Measurements from ENCODE around the gene CCDC185. TPM values are rescaled to one million over a fixed set of nuclear protein-coding genes. Genes with fewer than 3 reads are reported as not detected.

Gene CCDC185
- total RNA-seq, 1 experiment from 2014 or later: not detected

DNA sequence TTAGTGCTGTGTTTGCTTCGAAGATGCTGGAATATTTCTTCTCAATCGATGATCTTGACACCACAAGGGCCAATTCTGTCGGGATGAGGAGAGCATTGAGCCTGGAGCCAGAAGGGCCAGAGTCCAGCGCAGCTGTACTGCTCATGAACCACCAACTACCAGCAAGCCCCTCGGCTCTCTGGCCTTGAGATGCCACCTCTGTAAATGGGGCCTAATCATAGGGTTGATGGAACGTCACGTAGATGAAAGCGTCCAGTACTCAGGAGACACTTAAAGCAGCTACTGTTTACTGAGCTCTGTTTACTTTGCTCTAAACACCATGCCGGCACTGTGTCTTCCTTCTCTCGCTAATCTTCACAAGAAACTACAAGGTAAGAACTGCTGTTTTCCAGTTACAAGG is 26.3 kb downstream of the CCDC185 start:
- in situ Hi-C loops (cut with HindIII; ENCODE audit: low pct_unique_long_range_greater_than_20kb, low sequenced_read_pairs): no loop called here
- DNase-seq (ENCODE audit: low read depth, low spot score): no peak

DNA sequence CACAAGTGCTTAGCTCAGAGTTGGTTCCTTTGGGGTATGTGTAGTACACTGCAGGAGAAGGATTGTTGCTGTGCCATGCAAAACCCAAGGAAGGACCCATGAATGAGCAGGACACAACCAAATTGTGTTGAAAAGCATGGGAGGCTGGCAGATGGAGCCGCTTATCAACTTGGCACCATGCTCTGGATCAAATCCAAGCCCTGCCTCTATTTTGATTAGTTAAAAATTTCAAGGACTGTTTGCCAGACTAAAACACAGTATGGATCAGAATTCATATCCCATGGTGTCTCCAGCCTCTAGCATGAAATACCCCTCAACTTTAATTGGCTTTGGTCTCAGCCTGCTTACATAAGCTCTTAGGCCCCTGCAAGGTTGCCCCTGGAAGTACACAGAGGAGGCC is 27.8 kb downstream of the CCDC185 start:
- in situ Hi-C loops (cut with HindIII; ENCODE audit: low pct_unique_long_range_greater_than_20kb, low sequenced_read_pairs): no loop called here
- DNase-seq (ENCODE audit: low read depth, low spot score): no peak

DNA sequence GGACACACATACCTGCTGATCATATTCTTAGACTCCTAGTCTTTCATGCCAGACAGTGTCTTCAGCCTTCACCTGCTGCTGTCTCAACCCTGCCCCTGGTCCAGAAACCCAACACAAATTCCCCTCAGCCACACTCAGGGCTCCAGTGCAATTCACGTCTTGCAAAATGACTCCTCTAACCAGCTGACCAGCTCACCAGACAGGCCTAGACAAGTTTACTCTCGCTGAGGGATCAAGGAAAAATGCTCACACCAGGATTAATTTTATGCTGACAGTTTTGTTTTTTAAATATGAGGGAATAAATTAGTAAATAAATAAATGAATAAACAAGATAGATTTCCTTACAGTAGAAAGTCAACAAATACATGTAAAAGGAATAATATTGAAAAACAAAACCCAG is 28.5 kb downstream of the CCDC185 start:
- in situ Hi-C loops (cut with HindIII; ENCODE audit: low pct_unique_long_range_greater_than_20kb, low sequenced_read_pairs): no loop called here
- DNase-seq (ENCODE audit: low read depth, low spot score): no peak

DNA sequence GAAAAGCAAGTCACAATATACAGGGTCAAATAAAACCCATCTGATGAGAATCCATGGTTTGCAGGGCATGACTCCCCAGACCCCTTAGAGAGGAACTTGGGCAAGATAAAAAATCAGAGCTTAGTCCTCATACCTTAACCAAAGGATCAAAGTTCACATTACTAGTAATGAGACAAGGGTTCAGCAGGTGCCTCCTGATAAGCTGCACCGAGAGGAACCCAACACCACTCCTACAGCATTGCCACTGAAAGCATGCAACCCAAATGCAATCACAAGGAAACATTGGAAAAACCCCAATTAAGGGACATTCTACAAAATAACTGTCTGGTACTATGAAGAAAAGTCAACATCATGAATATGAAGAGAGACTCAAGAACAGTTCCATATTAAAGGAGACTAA is 29.7 kb downstream of the CCDC185 start:
- no peak for DNase-seq (ENCODE audit: low read depth, low spot score)
- in situ Hi-C loops (cut with HindIII; ENCODE audit: low pct_unique_long_range_greater_than_20kb, low sequenced_read_pairs): no loop called here

DNA sequence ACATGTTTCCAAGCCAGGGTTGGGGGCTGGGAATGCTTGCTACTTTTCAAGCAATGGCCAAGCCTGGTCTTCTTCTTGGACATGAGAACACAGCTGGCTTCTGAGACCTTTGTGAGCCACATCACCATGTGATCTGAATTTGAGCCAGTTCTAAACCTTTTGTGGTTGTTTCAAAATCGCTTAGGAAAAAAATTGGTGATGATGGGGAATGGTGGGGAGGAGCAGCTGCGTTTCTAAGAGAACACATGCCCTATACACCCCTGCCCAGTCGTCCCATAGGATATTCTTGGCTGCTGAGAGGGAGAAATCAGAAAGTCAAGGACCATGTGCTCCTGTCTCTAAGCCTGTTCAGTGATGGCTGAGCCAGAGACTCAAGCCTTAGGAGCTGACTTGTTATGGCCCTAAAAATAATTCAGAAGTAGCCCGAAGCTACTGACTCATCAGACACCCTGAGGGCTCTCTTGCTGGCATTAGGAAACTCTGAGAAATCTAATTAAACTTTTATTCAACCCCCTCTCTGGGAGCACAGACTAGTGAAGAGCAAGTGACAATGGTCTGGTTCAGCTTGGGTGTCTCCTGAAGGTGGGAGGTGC is 30.5 kb downstream of the CCDC185 start:
- no peak for DNase-seq (ENCODE audit: low read depth, low spot score)
- in situ Hi-C loops (cut with HindIII; ENCODE audit: low pct_unique_long_range_greater_than_20kb, low sequenced_read_pairs): no loop called here

DNA sequence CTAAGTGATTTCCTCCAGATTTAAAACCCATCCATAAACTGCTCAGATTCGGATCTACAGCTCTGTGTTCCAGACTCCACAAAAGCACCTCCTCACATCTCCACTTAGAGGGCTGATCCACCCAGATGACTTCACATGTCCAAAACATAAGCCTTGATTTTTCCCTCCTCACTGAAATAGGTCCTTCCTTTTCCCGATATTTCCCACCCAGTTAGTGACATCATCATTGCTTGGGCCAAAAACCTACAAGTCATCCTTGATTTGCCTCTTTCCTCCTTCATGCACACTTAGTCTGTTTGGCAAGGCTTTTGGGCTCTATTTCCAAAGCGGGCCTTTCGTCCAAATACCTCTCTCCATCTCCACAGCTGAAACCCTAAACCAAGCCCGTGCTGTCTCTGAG is 32.3 kb downstream of the CCDC185 start:
- in situ Hi-C loops (cut with HindIII; ENCODE audit: low pct_unique_long_range_greater_than_20kb, low sequenced_read_pairs): no loop called here
- DNase-seq (ENCODE audit: low read depth, low spot score): no peak

DNA sequence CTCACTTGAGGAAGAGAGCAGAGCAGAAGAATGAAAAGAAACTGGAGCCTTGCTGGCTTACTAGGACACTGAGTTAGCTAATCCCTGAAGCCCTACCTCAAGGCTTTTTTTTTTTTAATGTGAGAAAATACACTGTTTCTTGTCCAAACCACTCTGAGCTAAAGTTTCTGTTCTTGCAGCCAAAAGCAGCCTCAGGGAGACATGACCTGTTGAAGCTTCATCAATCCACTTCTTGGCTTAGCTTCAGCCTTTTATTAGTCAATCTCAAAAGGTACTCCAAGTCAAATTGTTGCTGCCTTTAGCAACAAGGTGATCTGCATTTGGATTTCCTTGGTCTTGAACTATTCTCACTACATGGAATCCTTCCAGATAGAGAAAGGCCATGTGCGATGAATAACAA is 33.7 kb downstream of the CCDC185 start:
- DNase-seq (ENCODE audit: low read depth, low spot score): no peak
- in situ Hi-C loops (cut with HindIII; ENCODE audit: low pct_unique_long_range_greater_than_20kb, low sequenced_read_pairs): no loop called here

DNA sequence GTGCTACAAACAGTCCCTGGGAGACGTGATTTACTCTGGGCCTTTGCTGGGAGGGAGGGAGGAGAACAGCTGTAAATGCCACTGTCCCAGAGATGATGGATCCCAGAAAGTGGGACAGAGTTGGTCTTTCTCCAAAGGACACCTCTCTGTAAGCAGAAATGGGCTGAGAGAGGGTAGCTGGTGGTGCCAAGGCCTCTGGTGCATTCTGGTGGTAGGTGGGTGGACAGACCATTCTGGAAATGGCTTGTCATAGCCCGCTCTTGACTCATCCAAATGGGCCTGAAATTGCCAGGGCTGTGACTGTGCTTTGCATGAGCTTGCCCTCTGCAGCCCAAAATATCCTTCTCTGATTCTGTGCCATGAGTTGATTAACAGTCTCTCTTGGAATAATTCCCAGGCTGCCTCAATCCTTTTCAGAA is 36.1 kb downstream of the CCDC185 start:
- no peak for DNase-seq (ENCODE audit: low read depth, low spot score)
- in situ Hi-C loops (cut with HindIII; ENCODE audit: low pct_unique_long_range_greater_than_20kb, low sequenced_read_pairs): no loop called here

DNA sequence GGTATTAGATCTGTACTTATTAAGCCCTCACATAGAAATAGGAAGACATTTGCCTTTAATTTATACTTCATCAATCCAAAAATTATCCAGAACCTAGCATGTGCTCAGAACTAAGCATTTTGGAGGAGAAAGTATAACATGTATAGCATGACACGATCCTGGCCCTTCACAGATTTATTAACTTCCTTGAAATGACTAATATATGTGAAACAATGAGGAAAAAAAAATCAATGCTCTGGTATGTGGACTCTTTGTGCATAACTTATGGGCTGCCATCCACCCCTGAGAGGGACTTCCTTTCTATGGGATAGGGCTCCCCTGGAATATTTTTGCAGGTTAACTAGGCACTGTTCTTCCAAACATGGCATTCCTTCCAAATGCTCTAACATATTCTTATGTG is 36.6 kb downstream of the CCDC185 start:
- in situ Hi-C loops (cut with HindIII; ENCODE audit: low pct_unique_long_range_greater_than_20kb, low sequenced_read_pairs): no loop called here
- no peak for DNase-seq (ENCODE audit: low read depth, low spot score)

DNA sequence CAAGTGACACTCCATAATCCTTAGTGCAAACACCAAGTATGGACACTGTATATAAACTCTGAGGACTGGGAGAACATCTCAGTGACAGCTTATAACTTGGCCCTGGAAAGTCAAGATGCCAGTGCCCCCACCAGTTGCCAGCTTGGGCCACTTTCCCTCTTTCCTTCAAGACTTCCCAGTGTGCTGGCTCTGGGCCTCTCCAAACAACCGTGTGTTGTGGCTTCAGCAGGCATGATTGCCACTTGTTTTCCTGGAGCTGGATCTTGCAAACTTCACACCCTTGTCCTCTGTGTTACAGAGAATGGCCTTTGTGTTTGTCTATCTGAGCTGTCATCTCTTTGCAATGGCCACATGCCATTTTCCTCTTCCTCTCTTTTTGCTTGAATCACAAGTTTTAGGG is 37.0 kb downstream of the CCDC185 start:
- no peak for DNase-seq (ENCODE audit: low read depth, low spot score)
- in situ Hi-C loops (cut with HindIII; ENCODE audit: low pct_unique_long_range_greater_than_20kb, low sequenced_read_pairs): no loop called here

DNA sequence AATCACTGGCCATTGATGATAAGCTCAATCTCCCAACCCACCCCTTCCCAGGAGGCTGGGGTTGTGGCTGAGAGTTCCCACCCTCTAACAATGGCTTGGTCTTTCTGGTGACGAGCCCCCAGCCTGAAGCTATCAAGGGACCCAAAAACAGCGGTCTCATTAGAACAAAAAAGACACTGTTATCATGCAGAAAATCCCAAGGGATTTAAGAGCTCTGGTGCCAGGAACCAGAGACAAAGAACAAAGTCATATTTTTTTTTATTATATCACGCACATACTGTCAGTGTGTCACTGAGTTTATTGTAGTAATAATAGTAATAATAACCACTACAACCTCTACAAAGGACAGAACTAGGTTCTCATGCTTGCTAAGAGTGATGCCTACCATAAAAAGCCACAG is 43.9 kb downstream of the CCDC185 start:
- in situ Hi-C loops (cut with HindIII; ENCODE audit: low pct_unique_long_range_greater_than_20kb, low sequenced_read_pairs): no loop called here

DNA sequence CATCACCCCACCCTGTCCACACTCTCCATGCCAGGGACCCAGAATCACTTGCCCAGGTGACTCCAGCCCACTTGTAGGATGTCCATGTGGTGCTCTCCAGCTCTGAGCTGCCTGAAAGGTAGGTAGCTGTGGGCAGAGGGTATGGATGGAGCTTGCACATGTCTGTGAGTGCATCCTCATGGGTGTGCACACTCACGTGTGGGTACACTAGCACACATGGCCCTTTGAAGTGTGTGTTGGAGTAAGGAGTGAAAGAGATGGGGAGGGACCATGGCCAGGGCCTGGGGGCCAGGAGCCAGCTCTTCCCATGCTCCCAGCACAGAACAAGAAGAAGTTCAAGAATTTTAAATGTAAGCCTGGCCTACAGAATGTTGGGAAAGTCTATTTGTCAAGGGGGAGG is 50.2 kb downstream of the CCDC185 start:
- in situ Hi-C loops (cut with HindIII; ENCODE audit: low pct_unique_long_range_greater_than_20kb, low sequenced_read_pairs): no loop called here
- DNase-seq (ENCODE audit: low read depth, low spot score): no peak

More for the DNA sequence above, 43.9 kb downstream of the CCDC185 start:
- DNase-seq (ENCODE audit: low read depth, low spot score): peak; percentile 93

DNA sequence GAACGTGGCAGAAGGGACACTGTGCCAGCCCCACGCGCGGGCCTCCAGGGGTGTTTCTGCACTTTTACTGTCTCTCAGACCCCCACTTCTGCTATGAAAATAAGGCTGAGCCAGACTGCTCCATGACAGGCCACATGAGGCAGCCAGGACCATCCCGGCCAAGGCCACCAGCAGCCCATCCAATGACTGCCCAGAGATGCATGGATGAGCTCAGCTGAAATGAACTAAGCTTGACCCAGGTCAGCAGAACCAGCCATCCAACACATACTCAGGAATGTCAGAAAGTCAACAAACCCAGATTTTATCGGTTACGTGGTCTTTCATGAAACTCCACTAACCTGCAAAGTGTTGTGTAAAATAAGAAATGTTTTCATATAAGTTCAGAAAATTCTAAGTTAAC is 51.2 kb downstream of the CCDC185 start:
- DNase-seq (ENCODE audit: low read depth, low spot score): no peak
- in situ Hi-C loops (cut with HindIII; ENCODE audit: low pct_unique_long_range_greater_than_20kb, low sequenced_read_pairs): no loop called here

Small RNAs within 50 kb of the gene (small RNA-seq; reads per million reads assigned to genes)
- 0 reads per million in 2 experiments for gene RNU4-57P

Other genes starting within 250 kb of the CCDC185 start
- gene SUSD4, start 29.2 kb upstream of the CCDC185 start, total RNA-seq (2014; rRNA removed; shearing (Covaris generic)): not detected in 2 replicates

All from SK-MEL-5 (cell line).